HG03064 (cell line): ENCODE measurements around the gene DPP4.

Source experiments
- ATAC-seq: cut with Tn5 transposase; IDR thresholded peaks from one replicate; pipeline ENCODE4 v1.9.1; 2021; ENCODE audit warnings: low read depth; ENCODE audit not compliant: unreplicated experiment

DPP4 gene

DNA sequence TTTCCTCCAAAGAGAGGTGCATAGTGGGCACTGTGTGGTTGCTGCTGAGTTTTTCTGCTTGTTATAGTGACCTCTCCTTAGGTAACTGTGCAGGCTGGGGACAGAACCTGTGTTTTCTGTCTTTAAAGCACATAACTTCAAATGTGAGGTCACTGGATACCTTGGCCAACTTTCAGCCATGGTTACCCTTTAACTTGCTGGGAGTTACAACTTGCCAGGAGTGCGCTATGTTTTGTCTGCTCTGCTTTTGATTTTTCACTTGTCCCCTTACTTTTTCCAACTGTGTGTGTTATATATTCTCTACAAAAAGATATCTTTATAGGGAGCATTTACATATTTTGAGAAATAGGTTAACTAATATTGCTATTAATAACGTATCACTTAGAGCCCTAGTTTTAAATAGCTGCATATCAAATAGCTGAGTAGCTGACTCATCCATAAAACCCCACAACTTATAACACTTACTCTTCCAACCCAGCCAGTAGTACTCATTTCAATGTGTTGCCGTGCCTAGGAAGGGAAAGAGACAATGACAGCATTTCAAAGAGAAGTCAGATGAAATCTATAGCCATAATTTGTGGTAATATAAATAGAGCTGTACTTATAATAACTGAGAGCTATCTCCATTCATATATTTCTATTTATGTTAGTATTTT lies 51.6 kb downstream of the DPP4 start:
- ATAC-seq = no peak

DNA sequence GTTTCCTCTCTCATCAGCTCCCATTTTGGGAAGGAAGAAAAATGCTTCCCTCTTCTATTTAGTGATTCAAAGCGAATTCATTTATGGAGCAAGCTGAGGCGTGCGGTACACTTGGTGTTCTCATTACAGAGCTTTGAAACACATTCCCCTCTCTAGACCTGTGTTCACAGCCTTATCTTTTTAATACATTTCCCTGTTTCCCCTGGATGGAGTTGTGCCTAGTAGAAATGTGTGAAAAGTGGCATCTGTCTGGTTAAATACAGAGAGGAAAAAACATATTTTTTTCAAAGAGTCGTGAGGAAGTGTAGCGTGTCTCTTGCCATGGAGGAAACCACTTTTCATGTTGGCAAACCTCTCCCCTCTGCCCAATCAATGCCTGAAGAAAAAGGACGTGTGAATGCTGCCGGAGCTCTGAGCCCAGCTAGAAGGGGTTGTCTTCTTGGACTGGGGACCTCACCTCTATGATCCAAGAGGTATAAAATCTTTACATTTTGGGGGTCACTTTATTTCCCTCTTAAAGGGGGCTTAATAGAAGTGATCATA lies 52.4 kb downstream of the DPP4 start:
- no peak for ATAC-seq

DNA sequence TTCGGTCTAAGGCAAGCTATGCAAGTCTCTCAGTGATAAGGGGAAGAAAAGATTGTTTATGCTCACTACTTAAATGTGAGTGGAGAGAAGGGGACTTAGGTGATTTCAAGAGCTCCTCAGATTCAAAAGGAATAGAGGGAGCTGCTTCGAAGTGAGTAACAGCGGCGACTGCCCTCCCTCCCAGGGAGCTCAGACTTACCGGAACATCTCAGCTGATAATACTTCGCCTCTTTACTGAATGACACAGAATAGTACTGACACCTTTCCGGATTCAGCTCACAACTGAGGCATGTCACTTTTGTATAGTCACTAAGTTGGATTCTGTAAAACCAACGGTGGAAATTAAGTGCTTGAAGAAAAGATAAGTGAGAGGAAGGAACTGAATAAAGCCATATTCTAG lies 55.5 kb downstream of the DPP4 start:
- no peak for ATAC-seq

DNA sequence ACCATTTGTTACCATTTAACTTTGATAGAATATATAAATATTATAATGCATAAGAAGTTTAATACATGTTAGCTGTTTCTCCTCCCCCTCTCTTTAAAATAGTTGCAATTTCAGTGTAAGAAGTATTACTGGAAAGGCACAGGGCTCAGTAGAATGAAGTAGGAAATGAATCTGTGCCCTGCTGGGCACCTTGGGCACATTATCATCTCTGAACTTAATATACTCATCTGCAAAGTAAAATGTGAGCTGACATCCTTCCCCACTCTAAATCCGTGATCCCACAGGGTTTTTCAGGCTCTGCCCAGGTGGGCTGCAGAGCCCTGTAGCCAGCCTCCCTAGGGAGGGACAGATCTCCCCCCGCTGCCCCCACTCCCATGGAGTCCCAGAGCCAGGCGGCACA lies 56.8 kb downstream of the DPP4 start:
- no peak for ATAC-seq

DNA sequence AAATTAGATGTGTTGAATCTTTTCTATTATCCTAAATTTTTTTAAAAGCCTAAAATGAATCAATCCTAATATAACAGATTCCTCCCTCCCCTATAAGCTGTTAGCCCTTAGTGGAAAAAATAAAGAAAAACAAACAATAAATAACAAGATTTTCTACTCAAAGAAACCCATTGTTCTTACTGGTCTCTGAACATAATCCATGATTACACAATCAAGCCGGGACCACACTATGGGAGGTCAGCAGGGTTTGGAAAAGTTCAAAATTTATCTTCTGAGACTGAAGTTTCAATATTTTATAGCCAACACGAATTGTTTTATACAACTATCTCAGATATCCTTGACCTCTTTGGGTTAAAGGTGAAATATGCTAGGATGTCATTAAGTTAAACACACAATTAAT lies 57.9 kb downstream of the DPP4 start:
- ATAC-seq = no peak

DNA sequence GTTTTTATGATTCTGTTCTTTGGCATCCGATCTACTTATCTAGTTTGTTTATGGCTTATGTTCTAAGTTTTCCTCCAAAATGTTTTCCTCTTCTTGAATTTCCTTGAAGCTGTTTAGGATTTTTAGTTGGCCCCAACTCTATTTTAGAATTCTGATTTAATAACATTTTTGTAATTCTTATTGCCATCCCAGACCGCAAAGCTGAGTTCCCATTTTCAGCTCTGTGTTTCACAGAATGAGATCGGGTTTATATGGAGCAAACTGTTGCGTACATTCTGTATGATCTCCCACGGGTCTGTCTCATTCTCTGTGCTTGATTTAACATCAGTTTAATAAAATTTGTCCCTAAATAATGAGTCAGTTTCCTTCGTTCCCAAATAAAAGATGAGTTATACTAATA lies 59.3 kb downstream of the DPP4 start:
- ATAC-seq = no peak

DNA sequence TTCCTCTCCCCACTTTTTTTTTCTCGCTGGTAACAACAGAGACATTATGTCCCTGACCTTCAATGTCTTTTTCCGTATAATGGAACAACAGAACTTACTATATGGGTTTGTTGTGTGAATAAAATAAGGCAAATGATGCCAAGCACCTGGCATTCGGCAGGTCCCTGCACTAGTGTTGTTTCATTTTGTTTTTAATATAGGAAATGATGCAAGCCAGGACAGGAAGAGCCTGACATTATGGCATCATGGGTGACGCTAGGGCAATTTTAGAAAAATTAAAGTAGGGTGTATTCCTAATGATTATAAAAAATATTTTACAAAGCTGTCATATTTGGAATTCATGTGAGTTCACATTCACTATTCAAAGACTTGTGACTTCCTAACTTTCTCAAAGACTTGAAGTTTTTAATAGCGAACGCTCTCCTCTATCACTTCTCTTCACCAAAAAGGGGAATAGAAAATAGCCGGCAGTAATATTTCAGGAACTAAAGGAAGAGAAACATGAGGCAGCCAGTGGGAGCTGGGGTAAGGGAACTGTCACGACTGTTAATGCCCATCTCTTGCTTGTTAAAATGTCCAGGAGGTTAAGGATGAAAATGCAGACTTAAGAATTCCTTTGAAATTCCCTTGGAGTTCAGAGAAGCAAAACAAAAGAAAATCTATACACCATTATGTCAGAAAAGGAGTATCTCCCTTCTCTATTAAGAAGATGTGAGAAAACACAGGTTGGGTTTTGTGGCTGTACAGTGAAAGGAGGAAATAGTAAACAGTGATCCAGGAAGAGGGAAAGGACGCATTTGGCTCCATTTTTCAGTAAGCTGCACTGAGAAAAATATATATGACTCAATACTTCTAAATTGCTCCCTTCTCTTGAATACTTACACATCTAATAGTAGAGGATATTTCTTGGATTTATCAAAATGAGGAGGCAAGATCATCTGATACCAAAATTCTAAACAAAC lies 60.2 kb downstream of the DPP4 start:
- no peak for ATAC-seq

DNA sequence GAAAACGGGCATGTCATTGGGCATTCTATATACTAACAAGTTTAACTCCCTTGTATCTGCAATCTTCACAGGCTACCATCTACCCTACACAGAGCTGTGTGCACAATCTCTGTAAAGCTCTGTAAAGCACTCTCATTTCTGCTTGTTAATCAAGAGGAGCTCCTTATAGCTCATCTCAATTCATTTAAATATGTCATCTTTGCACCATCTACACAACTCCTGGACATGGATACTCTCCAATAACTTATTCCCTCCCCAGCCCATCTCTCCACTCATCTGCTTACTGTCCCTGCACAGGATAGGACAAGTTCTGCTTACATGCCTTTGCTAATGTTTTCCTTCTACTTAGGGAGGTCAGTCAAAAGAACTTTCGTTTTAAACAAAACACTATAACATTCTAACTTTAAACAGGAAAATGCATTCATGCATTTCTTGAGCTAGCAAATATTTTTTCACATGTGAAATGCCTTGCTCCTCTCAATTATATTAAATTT lies 61.4 kb downstream of the DPP4 start:
- ATAC-seq = no peak

DNA sequence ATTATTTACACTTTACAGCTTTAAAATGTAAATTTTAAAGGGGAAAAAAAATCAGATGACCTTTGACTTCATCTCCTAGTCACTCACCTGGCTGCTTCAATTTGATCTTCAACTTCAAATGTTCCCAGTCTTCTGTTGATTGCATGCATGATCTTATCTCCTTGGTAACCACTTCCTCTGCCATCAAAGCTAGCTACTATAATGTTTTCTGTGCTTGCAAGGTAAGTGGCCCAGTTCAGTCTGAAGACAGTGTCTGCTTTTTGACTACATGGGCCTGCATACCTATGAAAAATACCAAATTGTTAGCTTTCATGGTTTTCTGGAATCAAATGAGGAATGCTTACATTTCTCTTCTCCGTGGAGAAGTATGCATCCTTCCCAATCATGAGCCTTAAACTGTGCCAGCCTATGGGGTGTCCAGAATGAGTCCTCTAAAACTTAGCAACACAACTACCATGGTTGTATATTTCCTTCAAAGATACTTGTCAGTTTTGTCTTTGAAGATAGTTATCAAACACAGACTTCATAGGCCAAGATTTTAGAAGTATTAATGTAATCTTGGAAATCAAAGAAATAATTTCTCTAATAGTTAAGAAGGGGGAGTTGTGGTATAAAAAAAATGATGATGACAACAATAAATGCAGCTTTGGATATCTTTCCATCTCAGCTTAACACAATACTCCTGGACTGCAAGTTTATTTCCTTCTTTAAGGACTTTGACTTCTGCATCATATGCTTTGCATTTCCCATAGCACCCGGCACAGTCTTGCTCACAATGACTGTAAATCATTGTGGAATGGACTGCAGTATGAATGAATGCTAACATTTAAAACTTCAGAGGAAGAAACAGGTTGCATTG lies 62.1 kb downstream of the DPP4 start:
- ATAC-seq = no peak

DNA sequence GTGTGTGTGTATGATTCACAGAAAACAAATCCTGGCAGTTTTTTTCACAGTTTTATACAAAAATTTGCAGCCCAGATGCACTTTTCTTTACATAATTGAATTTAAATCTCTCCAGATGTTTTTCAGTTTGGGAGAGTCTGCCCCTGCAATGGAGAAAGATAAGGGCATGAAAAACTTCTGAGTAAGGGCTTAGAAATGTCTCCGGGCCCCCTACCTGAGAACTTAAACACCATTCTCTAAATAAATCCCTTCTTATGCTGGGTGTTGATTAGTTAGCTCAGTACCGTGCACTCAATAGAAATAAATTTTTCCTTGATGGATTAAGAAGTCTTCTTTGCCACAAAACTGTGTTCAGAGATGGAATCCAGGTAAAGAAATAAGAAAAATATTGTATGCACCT lies 64.5 kb downstream of the DPP4 start:
- no peak for ATAC-seq

DNA sequence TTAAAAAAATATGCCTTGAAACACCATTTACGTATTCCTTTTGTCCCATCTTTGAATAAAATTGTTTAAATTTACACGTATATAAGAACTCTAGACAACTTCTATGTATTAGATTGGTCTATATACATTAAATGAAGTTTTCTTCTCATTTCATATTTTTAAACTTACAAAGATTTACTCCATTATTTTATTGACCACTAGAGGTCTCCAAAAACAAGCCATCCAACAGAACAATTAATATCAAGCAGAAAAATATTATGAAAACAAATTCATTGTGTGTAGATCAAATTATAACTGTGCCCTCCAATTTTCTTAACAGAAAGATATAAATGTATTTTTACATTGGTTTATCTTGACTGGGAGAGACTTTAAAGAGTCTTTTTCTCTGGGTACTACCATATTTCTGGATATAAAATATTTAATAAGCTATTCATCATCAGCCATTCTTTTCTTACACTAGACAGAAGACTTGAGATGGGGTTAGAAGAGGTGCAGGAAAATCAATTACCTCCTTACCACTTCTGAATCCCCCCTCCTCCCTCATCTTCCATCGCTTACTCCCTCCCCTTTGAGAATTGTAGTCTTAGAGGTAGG lies 66.5 kb downstream of the DPP4 start:
- no peak for ATAC-seq

DNA sequence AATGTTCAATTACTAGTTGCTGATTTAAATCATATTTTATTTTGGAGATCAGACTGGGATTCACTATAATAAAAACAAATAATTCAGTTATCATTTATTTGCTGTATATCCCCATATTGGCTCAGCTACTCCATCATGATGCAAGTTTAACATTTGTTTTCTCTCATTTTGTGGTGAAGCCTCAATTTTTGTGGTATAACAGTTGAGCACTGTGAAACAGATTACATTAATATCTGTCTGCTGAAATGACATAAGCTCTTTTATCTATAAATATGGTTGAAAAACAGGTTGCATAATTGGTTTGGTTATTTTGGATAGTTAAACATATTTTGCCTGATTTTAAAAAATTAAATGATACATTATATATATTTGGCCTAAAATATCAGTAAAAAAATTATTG lies 67.7 kb downstream of the DPP4 start:
- ATAC-seq = no peak

DNA sequence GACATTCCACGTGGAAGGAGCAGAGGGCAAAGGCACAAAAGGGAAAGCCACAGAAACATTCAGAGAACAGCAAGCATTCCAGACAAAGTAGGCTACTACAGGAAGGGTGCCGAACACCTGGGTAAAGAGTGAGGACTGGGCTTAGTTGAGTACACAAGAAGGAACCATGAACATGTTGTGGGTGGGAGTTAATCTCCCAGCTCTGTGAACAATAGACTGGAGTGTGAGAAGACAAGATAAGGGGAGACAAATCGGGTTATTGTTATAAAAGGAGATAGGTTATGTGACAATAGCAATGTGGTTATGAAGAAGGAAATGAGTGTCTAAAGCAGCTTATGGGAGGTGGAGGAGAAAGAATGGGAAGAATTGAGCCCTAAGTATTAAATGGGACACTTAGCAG lies 70.0 kb downstream of the DPP4 start:
- no peak for ATAC-seq

DNA sequence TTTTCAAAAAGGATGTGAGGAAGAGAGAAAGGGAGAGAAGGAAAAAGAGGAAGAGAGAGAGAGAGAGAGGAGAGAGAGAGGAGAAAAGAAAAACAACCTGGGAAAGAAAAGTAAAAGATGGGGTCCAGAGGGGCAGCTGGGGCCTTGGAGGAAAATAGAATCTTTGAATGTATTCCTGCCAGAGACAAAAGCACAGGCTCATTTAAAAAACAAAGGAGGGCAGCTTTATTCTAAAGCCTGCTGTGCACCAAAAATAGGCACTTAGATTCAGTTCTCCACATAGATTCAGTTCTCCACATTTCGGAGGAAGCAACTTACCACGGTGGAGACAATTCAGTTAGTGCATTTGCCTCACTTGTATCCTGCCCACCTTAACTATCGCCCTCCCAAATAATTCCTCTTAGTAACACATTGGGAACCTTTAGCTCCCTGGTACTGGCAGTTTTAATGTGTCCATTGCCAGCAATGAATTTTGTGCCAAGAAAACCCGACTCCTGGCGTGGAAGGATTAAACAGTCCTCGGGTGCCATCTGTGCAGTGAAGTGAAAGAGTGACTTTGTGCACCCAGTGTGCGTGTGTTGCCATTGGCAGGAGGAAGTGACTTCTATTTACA lies 71.3 kb downstream of the DPP4 start:
- ATAC-seq = no peak

DNA sequence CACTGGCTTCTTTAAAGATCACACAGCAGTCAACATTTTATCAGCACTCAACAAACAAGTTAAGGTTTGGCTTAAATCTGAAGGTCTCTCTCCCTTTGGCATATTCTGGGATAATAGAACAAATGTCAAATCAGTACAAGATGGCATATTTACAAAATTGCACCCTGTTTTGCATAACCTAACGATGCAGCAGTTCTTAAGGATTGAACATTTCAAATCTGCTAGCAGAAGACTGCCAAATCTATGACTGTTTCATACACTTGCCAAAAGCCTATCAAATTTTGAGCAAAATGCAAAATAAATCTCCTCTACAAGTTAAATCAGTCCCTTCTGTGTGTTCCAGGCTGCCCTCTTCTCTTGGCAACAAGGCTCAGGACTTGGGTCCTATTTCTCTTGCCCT lies 73.6 kb downstream of the DPP4 start:
- ATAC-seq = no peak

DNA sequence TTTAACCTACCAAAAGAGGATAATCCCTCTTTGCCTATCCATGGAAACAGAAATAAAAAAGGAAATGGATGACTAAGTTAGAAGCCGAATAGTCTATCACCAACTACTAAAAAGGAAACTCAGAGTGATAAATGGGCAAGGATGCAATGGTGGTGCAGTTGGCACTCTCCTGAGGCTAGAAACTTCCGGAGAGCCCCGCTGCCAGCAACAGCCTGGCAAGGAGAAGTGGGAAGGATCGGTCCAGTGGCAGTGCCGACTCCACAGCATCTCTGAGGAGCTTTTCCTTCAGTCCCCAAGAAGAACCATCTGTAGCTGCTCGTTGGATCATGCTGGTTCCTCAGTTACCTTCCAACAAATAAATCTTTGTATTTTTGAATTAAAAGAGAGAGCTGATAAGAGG lies 74.7 kb downstream of the DPP4 start:
- ATAC-seq = no peak

DNA sequence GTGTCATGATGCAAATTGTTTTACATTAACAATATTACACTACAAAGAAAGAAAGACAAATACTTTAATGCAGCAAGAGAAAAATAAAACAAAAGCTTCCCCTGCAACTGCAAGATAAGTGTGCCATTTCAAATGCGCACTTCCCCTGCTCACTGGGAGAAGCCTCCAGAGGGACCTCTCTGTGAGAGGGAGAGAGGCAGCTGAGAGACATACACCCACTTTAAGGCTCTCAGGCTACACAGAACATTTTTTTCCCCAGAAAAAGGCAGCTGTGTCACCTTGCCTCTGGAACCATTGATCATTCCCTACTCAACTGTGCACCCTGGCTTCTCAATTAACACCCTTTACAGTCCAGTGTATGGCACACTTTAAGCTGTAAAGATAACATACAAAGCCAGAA lies 75.2 kb downstream of the DPP4 start:
- no peak for ATAC-seq

DNA sequence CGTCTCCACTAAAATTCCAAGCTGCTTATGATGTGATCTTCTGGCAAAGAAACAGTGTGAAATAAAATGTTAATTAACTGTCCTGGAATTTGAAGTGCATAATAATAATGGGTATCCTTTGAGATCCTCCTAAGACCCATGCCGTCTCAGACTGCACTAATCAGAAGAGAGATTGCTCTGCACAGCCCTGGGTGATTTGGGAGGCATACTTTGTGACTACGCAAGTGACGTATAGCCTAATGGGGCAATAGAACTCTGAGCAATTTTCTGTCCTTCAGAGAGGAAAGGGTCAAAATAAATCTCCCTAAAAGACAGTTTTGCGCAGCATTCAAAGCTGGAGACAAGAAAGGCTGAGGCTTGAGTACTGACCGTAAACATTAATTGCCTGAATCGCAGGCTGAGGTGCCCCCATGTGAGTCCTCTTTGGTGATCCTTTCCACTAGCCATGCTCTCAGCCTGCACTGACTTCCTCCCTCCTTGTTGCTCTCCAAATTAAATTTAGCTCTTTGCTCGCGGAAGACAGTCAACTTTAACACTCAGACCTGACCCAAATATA lies 76.0 kb downstream of the DPP4 start:
- no peak for ATAC-seq

DNA sequence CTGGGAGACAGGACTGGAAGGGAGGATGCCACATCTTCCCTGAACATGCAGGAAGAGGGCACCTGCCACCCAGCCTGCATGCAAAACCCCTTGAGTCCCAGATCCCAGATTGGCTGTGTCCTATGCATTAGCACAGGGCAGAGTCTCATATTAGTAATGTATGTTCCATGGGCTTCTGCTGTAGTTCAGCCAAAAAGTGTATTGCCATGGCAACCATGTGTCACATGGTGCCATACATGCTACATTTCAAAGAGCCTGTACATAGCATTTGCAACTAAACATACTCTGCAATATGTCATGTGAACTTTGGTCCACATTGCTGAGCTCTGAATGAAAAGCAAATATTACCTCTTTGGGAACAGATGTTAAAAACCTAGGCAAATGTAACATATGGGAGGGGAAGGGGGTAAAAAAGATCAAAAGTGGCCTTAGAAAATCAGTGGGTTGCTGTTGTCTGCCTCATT lies 78.4 kb downstream of the DPP4 start:
- no peak for ATAC-seq
